Measurements from ENCODE around the gene VIM.

Gene VIM

GRCh38 chr10:17214971-17215781, 12.9 kb upstream of the VIM start (continued):
- TF ChIP-seq ZNF280D (tag by site-specific recombination; IDR thresholded peaks at IDR 0.05), result no peak
- TF ChIP-seq ZBTB20 (tag by site-specific recombination; IDR thresholded peaks at IDR 0.05), result 0 out of 2 replicates have a peak, but pooled peaks have one; percentile 18
- TF ChIP-seq SP7 (tag by site-specific recombination; IDR thresholded peaks at IDR 0.05), result 0 out of 2 replicates have a peak, but pooled peaks have one; percentile 17
- no peak for TF ChIP-seq ZNF596 (tag by site-specific recombination; IDR thresholded peaks at IDR 0.05)
- TF ChIP-seq ZXDB (tag by site-specific recombination; IDR thresholded peaks at IDR 0.05), result no peak
- TF ChIP-seq YY1 (tag by site-specific recombination; IDR thresholded peaks at IDR 0.05), result no peak
- TF ChIP-seq ZNF280C (tag by site-specific recombination; IDR thresholded peaks at IDR 0.05), result no peak
- TF ChIP-seq ZNF202 (tag by site-specific recombination; IDR thresholded peaks at IDR 0.05; ENCODE audit: borderline replicate concordance), result no peak
- TF ChIP-seq KLF16 (tag by site-specific recombination; IDR thresholded peaks at IDR 0.05), result no peak
- TF ChIP-seq ZNF175 (tag by site-specific recombination; IDR thresholded peaks at IDR 0.05), result no peak
- peak; percentile 99 for TF ChIP-seq PRDM10 (tag by site-specific recombination; IDR thresholded peaks at IDR 0.05)
- TF ChIP-seq ZFP69B (tag by site-specific recombination; IDR thresholded peaks at IDR 0.05), result peak; percentile 91

- no peak for TF ChIP-seq ZNF416 (tag by site-specific recombination; IDR thresholded peaks at IDR 0.05)
- no peak for TF ChIP-seq HOXA7 (CRISPR knock-in tag; IDR thresholded peaks at IDR 0.05; ENCODE audit: borderline replicate concordance)
- no peak for TF ChIP-seq ZNF843 (tag by site-specific recombination; IDR thresholded peaks at IDR 0.05)
- no peak for TF ChIP-seq ZNF426 (tag by site-specific recombination; IDR thresholded peaks at IDR 0.05)
- no peak for TF ChIP-seq ZNF398 (tag by site-specific recombination; IDR thresholded peaks at IDR 0.05)
- no peak for TF ChIP-seq TSHZ1 (tag by site-specific recombination; IDR thresholded peaks at IDR 0.05; ENCODE audit: borderline replicate concordance)
- no peak for TF ChIP-seq ZBTB44 (tag by site-specific recombination; IDR thresholded peaks at IDR 0.05)
- Histone ChIP-seq H3K4me3 (ENCODE audit: low read depth, low read length) (no peak overlapping the region), H3K36me3 (ENCODE audit: control insufficient read depth in 2 of 2, insufficient read depth in 1 of 2, low read length in 2 of 2) (no peaks in the 10 kb centered on the region), H3K27ac (ENCODE audit: extremely low read depth, low read depth, low read length) (no peak overlapping the region; the same call in 1 of the 2 replicates), H3K9me3 (ENCODE audit: control insufficient read depth, insufficient read depth, low read depth, low read length) (no peaks in the 10 kb centered on the region), H3K4me1 (ENCODE audit: control insufficient read depth, insufficient read depth, low read length) (peaks cover 3% of the 10 kb centered on the region)
- POLR2A ChIA-PET, result interaction anchor here (2.4 kb wide), 1 partner anchor 14 kb away, joined by 17 read pairs; no protein-coding TSS in a partner anchor
- CTCF ChIA-PET, result interaction anchor here (0.6 to 1.2 kb wide), 3 partner anchors 11 to 257 kb away, joined by 3 to 7 read pairs (median 4); no protein-coding TSS in a partner anchor
Measured at GRCh38 chr10:17215782-17216122, 12.3 kb upstream of the VIM start.

All from HEK293 (cell line).